ENCODE measurements around the gene HESX1. TPM values are rescaled to one million over a fixed set of nuclear protein-coding genes. Genes with fewer than 3 reads are reported as not detected.
A peak's percentile ranks its signal among the peaks of the same experiment; 100 is the strongest.

The HESX1 gene
- total and polyA plus RNA-seq, 4 donors, result 0.76 to 2.9 (median 1.4) TPM

- Histone ChIP-seq H3K9ac (ENCODE audit: insufficient read depth in 1 of 2, low read length in 2 of 2) (peak within 1 kb of the TSS; percentile 21 to 67), H3K4me1 (ENCODE audit: control insufficient read depth in 5 of 5, insufficient read depth in 5 of 5, low read length in 5 of 5) (peaks cover 0 to 31% (median 6%) of the 10 kb centered on the region in 5 donors), H3K4me3 (peak within 1 kb of the TSS; percentile 96), H3K36me3 (ENCODE audit: control insufficient read depth in 4 of 4, insufficient read depth in 4 of 4, low read length in 4 of 4) (no peaks in the 10 kb centered on the region), H3K9me3 (ENCODE audit: control insufficient read depth in 4 of 4, insufficient read depth in 3 of 4, low read length in 3 of 4) (no peaks in the 10 kb centered on the region), H3K27me3 (ENCODE audit: control insufficient read depth in 3 of 3, insufficient read depth in 3 of 3, low read length in 2 of 3) (no peaks in the 10 kb centered on the region), H3K27ac (ENCODE audit: low read depth in 1 of 2, low read length in 1 of 2) (peak within 1 kb of the TSS; percentile 96 to 97)
- peak; percentile 96 for ATAC-seq (ENCODE audit: insufficient read depth, low FRiP score)
- no peak for TF ChIP-seq CTCF (IDR thresholded peaks at IDR 0.05; ENCODE audit: control extremely low read depth, extremely low read depth)
- WGBS, 2 donors, result 0 to 1% methylated on average over 70 to 71 of the region's 71 CpGs
- DNase-seq, result peak; percentile 94 to 97 (median 95)
These were observed 27.6 kb upstream of the HESX1 start, which contains the start of gene APPL1 for GRCh38 chr3:57227204-57227929. APPL1 (plus strand) TSS chr3:57227729; CDS start chr3:57227884, 155 bp downstream.

GRCh38 chr3:57226176-57226575, 26.4 kb upstream of the HESX1 start:
- H3K27ac ChIP-seq (ENCODE audit: low read depth in 1 of 2, low read length in 1 of 2), result no peak overlapping the region
- no peak for ATAC-seq (ENCODE audit: insufficient read depth, low FRiP score)
- peak overlapping the region in 1 of 2 donors; percentile 4 for H3K9ac ChIP-seq (ENCODE audit: insufficient read depth in 1 of 2, low read length in 2 of 2)
- peaks cover 0 to 31% (median 3%) of the 10 kb centered on the region in 5 donors for H3K4me1 ChIP-seq (ENCODE audit: control insufficient read depth in 5 of 5, insufficient read depth in 5 of 5, low read length in 5 of 5)
- no peak overlapping the region for H3K4me3 ChIP-seq
- peak in 2 of 3 donors; percentile 1 to 11 for DNase-seq
- H3K36me3 ChIP-seq (ENCODE audit: control insufficient read depth in 4 of 4, insufficient read depth in 4 of 4, low read length in 4 of 4), result no peaks in the 10 kb centered on the region
- H3K9me3 ChIP-seq (ENCODE audit: control insufficient read depth in 4 of 4, insufficient read depth in 3 of 4, low read length in 3 of 4), result no peaks in the 10 kb centered on the region
- TF ChIP-seq CTCF (IDR thresholded peaks at IDR 0.05; ENCODE audit: control extremely low read depth, extremely low read depth), result no peak
- 15 to 50% methylated on average over 2 of the region's 2 CpGs for WGBS, 2 donors
- H3K27me3 ChIP-seq (ENCODE audit: control insufficient read depth in 3 of 3, insufficient read depth in 3 of 3, low read length in 2 of 3), result no peaks in the 10 kb centered on the region

GRCh38 chr3:57224856-57225255, 25.1 kb upstream of the HESX1 start:
- Histone ChIP-seq H3K27ac (ENCODE audit: low read depth in 1 of 2, low read length in 1 of 2) (no peak overlapping the region), H3K4me1 (ENCODE audit: control insufficient read depth in 5 of 5, insufficient read depth in 5 of 5, low read length in 5 of 5) (peaks cover 0 to 25% (median 3%) of the 10 kb centered on the region in 5 donors), H3K4me3 (no peak overlapping the region), H3K9ac (ENCODE audit: insufficient read depth in 1 of 2, low read length in 2 of 2) (no peak overlapping the region), H3K27me3 (ENCODE audit: control insufficient read depth in 3 of 3, insufficient read depth in 3 of 3, low read length in 2 of 3) (no peaks in the 10 kb centered on the region), H3K9me3 (ENCODE audit: control insufficient read depth in 4 of 4, insufficient read depth in 3 of 4, low read length in 3 of 4) (no peaks in the 10 kb centered on the region), H3K36me3 (ENCODE audit: control insufficient read depth in 4 of 4, insufficient read depth in 4 of 4, low read length in 4 of 4) (no peaks in the 10 kb centered on the region)
- TF ChIP-seq CTCF (IDR thresholded peaks at IDR 0.05; ENCODE audit: control extremely low read depth, extremely low read depth), result no peak
- WGBS, 2 donors, result 52 to 66% methylated on average over 4 of the region's 4 CpGs
- ATAC-seq (ENCODE audit: insufficient read depth, low FRiP score) (no peak), DNase-seq (no peak)
